AG09319 (cell line): ENCODE measurements around the gene SORBS1.

ENCODE experiments used
- DNase-seq: peaks from one replicate; pipeline ENCODE4 v3.0.0-alpha.2; 2010; ENCODE audit warnings: low read depth; ENCODE audit errors: extremely low read depth
- TF ChIP-seq, protein P1 (sequence below): IDR thresholded peaks from 2 replicates; pipeline ENCODE4 v1.5.1; 2011; ENCODE audit warnings: low read depth, mild to moderate bottlenecking, inconsistent platforms, low read length, moderate library complexity

Gene SORBS1

DNA sequence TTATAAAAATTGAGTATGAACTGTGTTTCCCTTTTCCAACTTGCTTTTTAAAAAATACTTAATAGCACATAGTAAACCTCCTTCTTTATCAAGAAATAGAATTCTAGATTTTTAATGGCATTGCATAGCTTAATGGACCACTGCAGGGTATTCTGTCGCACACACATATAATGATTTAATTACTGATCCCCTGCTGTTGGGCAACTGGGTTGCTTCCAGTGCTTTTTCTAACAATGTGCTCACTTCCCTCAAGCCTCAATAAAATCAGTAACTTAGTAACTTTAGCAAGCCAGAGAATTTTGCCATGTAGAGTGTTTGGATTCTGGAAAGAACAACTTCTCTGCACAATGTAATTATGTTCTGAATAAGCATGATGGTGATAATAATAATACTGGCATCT is 221.3 kb downstream of the SORBS1 start:
- DNase-seq = no peak
- TF ChIP-seq, protein P1, sequence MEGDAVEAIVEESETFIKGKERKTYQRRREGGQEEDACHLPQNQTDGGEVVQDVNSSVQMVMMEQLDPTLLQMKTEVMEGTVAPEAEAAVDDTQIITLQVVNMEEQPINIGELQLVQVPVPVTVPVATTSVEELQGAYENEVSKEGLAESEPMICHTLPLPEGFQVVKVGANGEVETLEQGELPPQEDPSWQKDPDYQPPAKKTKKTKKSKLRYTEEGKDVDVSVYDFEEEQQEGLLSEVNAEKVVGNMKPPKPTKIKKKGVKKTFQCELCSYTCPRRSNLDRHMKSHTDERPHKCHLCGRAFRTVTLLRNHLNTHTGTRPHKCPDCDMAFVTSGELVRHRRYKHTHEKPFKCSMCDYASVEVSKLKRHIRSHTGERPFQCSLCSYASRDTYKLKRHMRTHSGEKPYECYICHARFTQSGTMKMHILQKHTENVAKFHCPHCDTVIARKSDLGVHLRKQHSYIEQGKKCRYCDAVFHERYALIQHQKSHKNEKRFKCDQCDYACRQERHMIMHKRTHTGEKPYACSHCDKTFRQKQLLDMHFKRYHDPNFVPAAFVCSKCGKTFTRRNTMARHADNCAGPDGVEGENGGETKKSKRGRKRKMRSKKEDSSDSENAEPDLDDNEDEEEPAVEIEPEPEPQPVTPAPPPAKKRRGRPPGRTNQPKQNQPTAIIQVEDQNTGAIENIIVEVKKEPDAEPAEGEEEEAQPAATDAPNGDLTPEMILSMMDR = no peak

DNA sequence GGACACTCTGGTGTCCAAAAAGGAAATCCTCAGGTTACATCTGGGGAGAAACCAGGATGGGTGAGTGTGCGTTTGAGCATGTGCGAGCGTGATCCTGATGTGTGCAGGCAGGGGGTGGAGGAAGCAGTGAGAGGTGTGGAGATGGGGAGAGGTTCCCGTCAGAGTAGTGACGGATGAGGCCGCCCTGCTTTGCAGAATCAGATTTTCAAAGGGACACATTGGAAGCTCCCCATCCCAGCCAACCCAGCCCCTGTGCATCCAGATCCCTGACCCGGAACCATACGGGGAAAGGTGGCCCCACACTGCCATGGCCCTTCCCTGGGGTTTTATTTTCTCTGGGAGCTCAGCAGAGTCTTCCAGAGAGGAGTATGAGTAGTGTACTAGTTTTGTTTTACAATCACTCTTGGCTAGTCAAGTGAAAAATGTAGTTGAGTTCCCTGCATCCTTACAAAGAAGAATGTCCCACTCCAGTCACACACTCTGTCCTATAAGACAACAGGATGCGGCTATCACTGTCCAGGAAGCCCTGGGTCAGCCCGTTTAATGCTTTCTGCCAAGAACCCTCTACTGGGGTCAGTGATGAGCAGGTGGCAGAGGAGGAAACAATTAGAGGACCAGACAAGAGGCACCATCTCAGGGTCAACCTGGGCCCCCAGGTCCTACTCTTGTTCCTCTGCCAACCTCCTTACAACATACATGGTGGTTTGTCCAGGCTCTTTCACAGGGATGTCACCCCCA is 223.6 kb downstream of the SORBS1 start:
- no peak for DNase-seq

DNA sequence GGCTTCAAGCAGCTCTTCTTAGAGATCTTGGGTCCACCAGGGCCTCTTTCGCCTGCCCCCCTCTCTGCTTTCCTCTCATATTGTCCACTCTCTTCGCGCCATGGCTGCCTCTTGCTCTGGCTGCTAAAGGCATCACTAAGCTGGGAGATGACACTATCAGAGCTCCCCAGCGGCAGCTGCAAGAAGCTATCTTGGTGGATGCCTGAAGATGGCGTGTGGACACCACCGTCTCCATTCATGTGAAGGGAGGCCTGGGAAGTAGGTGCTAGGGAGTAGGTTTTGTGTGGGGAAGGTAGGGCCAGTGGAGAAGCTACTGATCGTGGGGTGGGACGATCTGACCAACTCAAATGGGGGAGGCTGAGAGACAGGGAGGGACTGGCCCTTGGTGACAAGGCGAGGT is 224.5 kb downstream of the SORBS1 start:
- no peak for DNase-seq
- TF ChIP-seq, protein P1 = no peak

More for the DNA sequence above, 223.6 kb downstream of the SORBS1 start:
- TF ChIP-seq, protein P1 = no peak

DNA sequence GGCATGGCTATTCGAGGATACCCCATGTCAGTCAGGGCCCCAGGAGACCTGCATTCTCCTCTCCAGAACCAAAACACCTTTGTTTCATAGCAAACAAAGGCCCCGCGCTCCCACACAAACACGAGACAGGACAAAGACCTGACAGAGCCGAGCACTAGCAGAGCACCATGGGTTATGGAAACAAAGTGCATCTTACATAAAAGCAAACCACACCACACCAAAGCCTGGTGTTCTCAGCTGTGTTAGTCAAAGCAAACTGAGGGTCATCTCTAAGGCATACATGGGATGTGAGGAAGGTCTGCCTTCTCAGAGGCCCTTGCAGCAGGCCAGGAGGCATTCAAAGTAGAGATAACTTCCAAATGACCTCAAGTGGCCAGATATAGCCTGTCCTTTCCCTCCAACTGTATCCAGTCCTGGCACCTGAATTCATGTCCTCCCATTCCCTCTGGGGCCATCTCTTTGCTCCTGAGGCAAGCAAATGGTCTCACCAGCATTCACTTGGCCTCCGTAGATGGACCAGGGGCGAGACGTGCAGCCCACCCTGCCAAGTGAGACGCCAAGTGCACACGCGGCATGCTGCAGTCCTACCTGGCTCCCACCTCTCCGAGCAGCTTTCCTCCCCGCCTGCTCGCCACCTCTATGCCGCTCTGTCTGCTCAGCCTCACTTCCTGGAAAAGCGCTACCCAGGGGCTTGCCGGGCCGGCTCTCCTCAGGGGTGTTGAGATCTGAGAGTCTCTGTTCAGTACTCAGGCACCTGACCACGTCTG is 225.1 kb downstream of the SORBS1 start:
- no peak for DNase-seq
- TF ChIP-seq, protein P1 = no peak

DNA sequence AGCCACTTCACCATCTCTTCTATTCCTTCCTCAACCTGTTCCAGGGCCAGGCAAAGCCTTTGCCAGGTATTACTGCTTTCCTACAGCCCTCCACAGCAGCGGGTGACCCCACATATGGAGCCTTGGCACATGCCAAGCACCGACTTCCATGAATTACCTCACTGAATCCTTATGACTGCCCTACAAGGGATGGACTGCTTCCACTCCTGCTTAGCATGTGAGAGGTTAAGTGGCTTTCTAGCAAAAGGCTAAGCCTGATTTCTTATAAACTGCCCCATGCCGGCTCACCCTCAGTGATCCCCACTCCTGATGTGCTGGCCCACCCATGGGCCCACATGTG is 226.4 kb downstream of the SORBS1 start:
- DNase-seq = no peak
- TF ChIP-seq, protein P1 = no peak

DNA sequence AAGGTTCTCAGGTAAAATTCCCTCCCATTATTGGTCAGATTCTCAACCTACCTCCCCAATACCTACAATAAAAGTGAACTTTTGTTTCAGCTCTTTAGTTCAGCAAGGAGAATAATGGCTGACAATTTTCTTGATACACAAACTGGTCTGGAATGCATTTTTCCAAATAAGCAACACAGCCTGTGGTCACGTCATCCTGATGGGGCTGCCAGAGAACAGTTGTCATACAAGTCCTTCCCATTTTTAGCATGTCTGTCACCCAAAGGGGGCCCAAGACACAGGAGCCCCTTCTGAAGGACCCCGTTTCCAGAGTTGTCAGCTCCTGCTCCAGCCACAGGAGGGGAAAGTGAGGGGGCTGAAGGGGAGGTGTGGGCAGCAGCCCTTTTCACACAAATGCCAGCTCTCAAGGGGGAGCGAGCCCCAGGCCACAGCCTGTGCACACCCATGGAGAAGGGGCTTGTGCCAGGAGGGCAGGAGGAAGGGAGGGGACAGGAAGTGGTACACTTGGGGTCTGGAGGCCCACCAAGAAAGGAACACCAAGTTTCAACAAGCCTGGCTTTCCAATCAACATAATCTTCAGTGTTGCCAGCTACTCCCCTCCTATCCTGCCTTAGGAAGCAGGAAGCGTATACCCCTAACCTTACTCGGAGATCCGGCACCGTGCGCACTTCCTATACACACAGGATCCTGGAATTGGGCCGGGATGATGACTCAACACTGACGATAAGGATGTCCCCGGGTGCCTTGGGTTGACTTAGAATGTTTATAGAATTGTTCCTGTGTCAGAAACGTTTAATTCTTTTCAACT is 227.0 kb downstream of the SORBS1 start:
- TF ChIP-seq, protein P1 = no peak
- DNase-seq = peak; percentile 68

DNA sequence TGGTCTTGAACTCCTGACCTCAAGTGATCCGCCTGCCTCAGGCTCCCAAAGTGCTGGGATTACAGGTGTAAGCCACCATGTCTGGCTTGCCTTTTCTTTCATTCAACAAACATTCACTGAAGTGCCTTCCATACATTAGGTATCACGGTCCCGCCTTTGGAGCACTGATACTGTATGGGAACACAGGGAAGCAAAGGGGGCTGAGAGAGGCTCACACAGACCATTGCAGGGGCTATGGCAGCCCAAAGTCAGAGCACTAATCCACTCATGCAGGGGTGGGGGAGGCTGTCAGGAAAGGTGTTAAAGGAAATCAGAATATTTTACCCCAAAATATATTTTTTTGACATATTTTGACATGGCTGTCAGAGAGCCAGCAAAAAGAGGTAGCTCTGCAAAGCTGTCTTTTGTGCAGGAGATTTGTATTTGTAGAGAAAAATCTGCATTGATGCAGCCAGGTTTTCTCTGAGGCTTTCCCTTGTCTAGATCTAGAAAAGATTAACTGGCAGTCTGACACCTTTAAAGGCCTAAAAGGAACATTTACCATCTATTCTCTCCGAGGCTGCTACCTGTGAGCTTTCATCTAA is 228.4 kb downstream of the SORBS1 start:
- TF ChIP-seq, protein P1 = no peak
- DNase-seq = no peak
